ENCODE measurements around the gene KLF16. TPM values are rescaled to one million over a fixed set of nuclear protein-coding genes. Genes with fewer than 3 reads are reported as not detected.
A peak's percentile ranks its signal among the peaks of the same experiment; 100 is the strongest.

Gene KLF16
- total RNA-seq, 1 donor, result 6.9 TPM

DNA sequence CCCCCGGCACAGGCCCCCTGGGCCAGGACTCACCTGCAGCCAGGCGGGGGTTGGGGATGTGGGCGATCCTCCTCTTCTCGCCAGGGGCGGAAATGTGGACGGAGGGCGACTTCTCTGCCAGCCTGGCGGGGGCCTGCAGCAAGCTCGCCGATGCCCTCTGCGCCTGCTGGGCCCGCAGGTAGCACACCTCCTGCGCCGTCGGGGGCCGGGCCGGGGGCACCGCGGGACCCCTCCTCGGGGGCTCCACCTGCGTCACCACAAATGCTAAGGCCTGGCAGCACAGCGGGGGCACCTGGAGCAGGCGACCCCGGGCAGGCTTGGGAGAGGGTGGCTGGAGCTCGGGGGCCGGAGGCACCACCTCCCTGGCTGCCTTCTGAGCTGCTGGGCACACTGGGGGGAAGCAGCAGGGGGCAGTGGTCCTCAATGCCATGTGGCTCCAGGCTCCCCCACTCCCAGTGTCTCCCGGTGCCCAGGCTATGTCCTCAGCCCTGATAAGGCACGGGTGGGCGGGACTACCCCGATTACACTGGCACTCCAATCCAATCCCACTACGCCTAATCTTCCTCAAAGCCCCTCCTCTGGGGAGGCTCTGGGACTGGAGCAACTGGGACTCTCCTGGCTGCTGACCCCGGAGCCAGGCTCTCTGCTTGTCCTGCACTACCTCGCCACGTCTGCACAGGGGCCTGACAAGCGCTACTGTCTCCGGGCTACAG is 39.7 kb downstream of the KLF16 start:
- peaks cover 15% of the 10 kb centered on the region for H3K79me2 ChIP-seq (ENCODE audit: insufficient read depth, low read length)
- no peaks in the 10 kb centered on the region for H3K27me3 ChIP-seq (ENCODE audit: insufficient read depth, low read length)
- H3K27ac ChIP-seq (ENCODE audit: low read depth, low read length), result no peak overlapping the region
- H3K36me3 ChIP-seq (ENCODE audit: insufficient read depth, low read length), result peaks cover 16% of the 10 kb centered on the region
- peaks cover 22% of the 10 kb centered on the region for H4K20me1 ChIP-seq (ENCODE audit: insufficient read depth, low read length)
- H3K4me1 ChIP-seq (ENCODE audit: insufficient read depth, low read length), result no peaks in the 10 kb centered on the region
- H2AFZ ChIP-seq (ENCODE audit: low read length), result no peak overlapping the region
- TF ChIP-seq, protein P1, sequence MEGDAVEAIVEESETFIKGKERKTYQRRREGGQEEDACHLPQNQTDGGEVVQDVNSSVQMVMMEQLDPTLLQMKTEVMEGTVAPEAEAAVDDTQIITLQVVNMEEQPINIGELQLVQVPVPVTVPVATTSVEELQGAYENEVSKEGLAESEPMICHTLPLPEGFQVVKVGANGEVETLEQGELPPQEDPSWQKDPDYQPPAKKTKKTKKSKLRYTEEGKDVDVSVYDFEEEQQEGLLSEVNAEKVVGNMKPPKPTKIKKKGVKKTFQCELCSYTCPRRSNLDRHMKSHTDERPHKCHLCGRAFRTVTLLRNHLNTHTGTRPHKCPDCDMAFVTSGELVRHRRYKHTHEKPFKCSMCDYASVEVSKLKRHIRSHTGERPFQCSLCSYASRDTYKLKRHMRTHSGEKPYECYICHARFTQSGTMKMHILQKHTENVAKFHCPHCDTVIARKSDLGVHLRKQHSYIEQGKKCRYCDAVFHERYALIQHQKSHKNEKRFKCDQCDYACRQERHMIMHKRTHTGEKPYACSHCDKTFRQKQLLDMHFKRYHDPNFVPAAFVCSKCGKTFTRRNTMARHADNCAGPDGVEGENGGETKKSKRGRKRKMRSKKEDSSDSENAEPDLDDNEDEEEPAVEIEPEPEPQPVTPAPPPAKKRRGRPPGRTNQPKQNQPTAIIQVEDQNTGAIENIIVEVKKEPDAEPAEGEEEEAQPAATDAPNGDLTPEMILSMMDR (IDR thresholded peaks at IDR 0.05; ENCODE audit: extremely low read depth, low read depth, low read length), result no peak
- H3K4me3 ChIP-seq (ENCODE audit: insufficient read depth, low read length), result no peak overlapping the region
- no peak overlapping the region for H3K4me2 ChIP-seq (ENCODE audit: insufficient read depth, low read length)
- no peak for DNase-seq (ENCODE audit: insufficient read length, low spot score, missing footprints)
- H3K9me3 ChIP-seq (ENCODE audit: low read depth, low read length), result no peaks in the 10 kb centered on the region

DNA sequence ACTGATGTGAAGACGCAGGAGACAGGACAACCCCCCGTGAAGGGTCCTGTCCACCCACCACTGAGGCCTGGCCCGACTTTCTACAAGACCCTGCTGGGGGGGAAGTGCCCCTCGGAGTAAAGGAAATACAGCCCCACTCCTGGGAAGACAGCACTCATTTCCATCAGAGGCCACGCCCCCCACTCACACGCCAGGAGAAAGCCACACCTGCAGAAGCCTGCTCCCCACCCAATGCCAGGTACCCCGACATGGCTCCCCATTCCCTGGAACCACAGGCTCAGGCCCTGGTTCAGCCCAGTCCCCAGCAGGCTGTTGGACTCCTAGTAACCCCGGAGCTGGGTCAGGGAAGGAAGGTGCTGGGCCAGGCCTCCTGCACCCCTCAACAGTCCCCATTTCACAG is 40.4 kb downstream of the KLF16 start:
- H3K36me3 ChIP-seq (ENCODE audit: insufficient read depth, low read length), result peaks cover 17% of the 10 kb centered on the region
- H2AFZ ChIP-seq (ENCODE audit: low read length), result no peak overlapping the region
- TF ChIP-seq, protein P1 (IDR thresholded peaks at IDR 0.05; ENCODE audit: extremely low read depth, low read depth, low read length), result no peak
- no peaks in the 10 kb centered on the region for H3K4me1 ChIP-seq (ENCODE audit: insufficient read depth, low read length)
- H3K79me2 ChIP-seq (ENCODE audit: insufficient read depth, low read length), result peaks cover 10% of the 10 kb centered on the region
- no peak overlapping the region for H3K4me2 ChIP-seq (ENCODE audit: insufficient read depth, low read length)
- H3K27me3 ChIP-seq (ENCODE audit: insufficient read depth, low read length), result no peaks in the 10 kb centered on the region
- no peak overlapping the region for H3K4me3 ChIP-seq (ENCODE audit: insufficient read depth, low read length)
- peak; percentile 92 for DNase-seq (ENCODE audit: insufficient read length, low spot score, missing footprints)
- no peaks in the 10 kb centered on the region for H3K9me3 ChIP-seq (ENCODE audit: low read depth, low read length)
- no peak overlapping the region for H3K27ac ChIP-seq (ENCODE audit: low read depth, low read length)
- H4K20me1 ChIP-seq (ENCODE audit: insufficient read depth, low read length), result peaks cover 22% of the 10 kb centered on the region

DNA sequence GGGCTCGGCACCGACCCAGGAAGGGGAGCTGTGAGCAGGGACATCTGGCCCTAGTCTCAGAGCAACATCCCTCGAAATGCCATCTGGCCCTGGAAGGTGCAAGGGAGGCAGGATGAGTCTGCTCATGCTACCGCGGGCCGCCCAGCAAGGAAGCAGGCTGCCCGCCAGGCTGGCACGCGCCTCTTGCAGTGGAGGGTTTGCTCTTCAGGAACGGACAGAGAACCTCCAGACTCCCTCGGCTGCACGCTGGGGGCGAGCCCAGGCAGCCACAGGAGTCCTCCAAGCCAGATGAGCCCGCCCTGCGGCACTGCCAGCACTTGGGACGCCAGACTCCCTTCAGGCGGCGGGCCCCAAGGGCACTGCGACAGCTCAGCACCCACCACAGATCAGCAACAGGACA is 41.2 kb downstream of the KLF16 start:
- H3K9me3 ChIP-seq (ENCODE audit: low read depth, low read length), result no peaks in the 10 kb centered on the region
- H4K20me1 ChIP-seq (ENCODE audit: insufficient read depth, low read length), result peaks cover 22% of the 10 kb centered on the region
- H3K36me3 ChIP-seq (ENCODE audit: insufficient read depth, low read length), result peaks cover 25% of the 10 kb centered on the region
- DNase-seq (ENCODE audit: insufficient read length, low spot score, missing footprints), result no peak
- no peak overlapping the region for H3K4me3 ChIP-seq (ENCODE audit: insufficient read depth, low read length)
- no peak overlapping the region for H3K27ac ChIP-seq (ENCODE audit: low read depth, low read length)
- H3K79me2 ChIP-seq (ENCODE audit: insufficient read depth, low read length), result peaks cover 9% of the 10 kb centered on the region
- H3K4me1 ChIP-seq (ENCODE audit: insufficient read depth, low read length), result no peaks in the 10 kb centered on the region
- H3K4me2 ChIP-seq (ENCODE audit: insufficient read depth, low read length), result no peak overlapping the region
- TF ChIP-seq, protein P1 (IDR thresholded peaks at IDR 0.05; ENCODE audit: extremely low read depth, low read depth, low read length), result no peak
- H2AFZ ChIP-seq (ENCODE audit: low read length), result no peak overlapping the region
- H3K27me3 ChIP-seq (ENCODE audit: insufficient read depth, low read length), result no peaks in the 10 kb centered on the region

DNA sequence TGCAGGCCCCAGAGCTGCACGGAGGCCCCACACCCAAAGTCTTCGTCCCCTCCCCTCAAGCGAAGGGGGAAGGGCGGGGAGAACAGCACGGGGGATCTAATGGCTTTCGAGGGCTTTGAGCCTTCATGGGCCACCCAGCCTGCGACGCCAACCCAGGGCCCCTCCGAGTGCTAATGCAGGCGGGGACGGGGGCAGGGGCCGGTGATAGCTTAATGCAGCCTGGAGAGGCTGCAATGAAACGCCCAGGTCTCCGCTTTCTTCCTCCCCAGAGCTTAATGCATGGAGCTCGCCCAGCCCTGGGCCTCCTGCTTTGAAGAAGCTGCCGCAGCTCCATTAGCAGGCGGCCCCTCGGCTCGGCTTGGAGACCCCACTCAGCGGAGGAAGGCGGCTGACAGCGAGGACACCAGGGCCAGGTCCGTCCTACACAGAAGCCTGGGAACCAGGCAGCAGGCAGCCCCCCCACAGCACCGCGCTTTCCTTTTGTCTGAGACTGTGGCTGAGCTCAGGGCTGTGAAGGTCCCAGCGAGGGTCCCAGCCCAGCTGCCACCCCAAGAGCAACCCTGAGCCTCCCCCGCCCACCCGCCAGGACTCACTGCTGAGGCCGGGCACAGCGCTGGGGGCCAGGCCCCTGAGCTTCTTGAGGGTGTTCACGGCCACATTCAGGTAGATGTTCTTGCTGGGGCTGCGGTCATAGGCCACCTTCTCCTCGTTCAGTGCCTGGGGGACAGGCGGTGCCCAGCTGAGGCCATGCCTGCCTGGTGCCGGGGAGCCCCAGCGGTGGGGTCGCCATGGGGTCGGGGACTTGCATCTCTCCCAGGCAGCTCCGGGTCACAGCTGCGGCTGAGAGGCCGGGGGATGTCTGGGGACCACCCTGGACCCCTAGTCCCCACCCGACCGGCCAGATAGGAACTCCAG is 43.8 kb downstream of the KLF16 start:
- TF ChIP-seq, protein P1 (IDR thresholded peaks at IDR 0.05; ENCODE audit: extremely low read depth, low read depth, low read length), result no peak

More for the DNA sequence above, 43.8 kb downstream of the KLF16 start:
- Histone ChIP-seq H3K27me3 (ENCODE audit: insufficient read depth, low read length) (no peaks in the 10 kb centered on the region), H3K27ac (ENCODE audit: low read depth, low read length) (no peak overlapping the region), H3K4me2 (ENCODE audit: insufficient read depth, low read length) (no peak overlapping the region), H3K36me3 (ENCODE audit: insufficient read depth, low read length) (peaks cover 28% of the 10 kb centered on the region), H3K9me3 (ENCODE audit: low read depth, low read length) (no peaks in the 10 kb centered on the region), H2AFZ (ENCODE audit: low read length) (no peak overlapping the region), H3K4me3 (ENCODE audit: insufficient read depth, low read length) (no peak overlapping the region), H4K20me1 (ENCODE audit: insufficient read depth, low read length) (peaks cover 12% of the 10 kb centered on the region), H3K79me2 (ENCODE audit: insufficient read depth, low read length) (no peaks in the 10 kb centered on the region), H3K4me1 (ENCODE audit: insufficient read depth, low read length) (no peaks in the 10 kb centered on the region)
- no peak for DNase-seq (ENCODE audit: insufficient read length, low spot score, missing footprints)
